Right atrium auricular region (tissue), 2 donors: ENCODE measurements around the gene FGF23. TPM values are rescaled to one million over a fixed set of nuclear protein-coding genes. Genes with fewer than 3 reads are reported as not detected.

Experiments
- DNase-seq: peaks from one replicate; pipeline ENCODE4 v3.0.0-alpha.2; 2019; ENCODE audit warnings: low spot score
- H3K27ac ChIP-seq, 2 donors: fragments of 200-600 bp; sonication (generic); 1 replicate in 1 of 2; 2 replicates in 1 of 2; pipeline ENCODE4 v1.5.1; 2016 to 2019
- H3K27me3 ChIP-seq, 2 donors: fragments of 200-600 bp; sonication (generic); one replicate each; pipeline versions ENCODE4 v1.5.1 to v1.6.0; 2017 to 2019
- H3K36me3 ChIP-seq: fragments of 200-600 bp; sonication (generic); one replicate; pipeline ENCODE4 v1.5.1; 2016
- H3K4me1 ChIP-seq, 2 donors: fragments of 200-600 bp; sonication (generic); one replicate each; pipeline versions ENCODE4 v1.5.1 to v1.6.0; 2017 to 2019
- H3K4me3 ChIP-seq, 2 donors: fragments of 200-600 bp; sonication (generic); 1 replicate in 1 of 2; 2 replicates in 1 of 2; pipeline ENCODE4 v1.5.1; 2017 to 2019; ENCODE audit warnings: mild to moderate bottlenecking in 1 of 2, moderate library complexity in 1 of 2
- H3K9me3 ChIP-seq, 2 donors: fragments of 200-600 bp; sonication (generic); one replicate each; pipeline ENCODE4 v1.5.1; 2019
- CTCF ChIP-seq, 2 donors: fragments of 200-600 bp; sonication (generic); IDR thresholded peaks; one replicate each; pipeline ENCODE4 v1.5.1; 2019; ENCODE audit warnings: antibody characterized with exemption in 2 of 2
- total RNA-seq, 2 donors: library from RNA; depleted of rRNA; stranded (reverse); fragments of >200 nt; gene quantifications; one replicate each; pipeline ENCODE4 v1.1.0, GENCODE V29; 2016

Gene FGF23
- total RNA-seq, 2 donors from 2014 or later = 0.08 TPM; not detected in 1

DNA sequence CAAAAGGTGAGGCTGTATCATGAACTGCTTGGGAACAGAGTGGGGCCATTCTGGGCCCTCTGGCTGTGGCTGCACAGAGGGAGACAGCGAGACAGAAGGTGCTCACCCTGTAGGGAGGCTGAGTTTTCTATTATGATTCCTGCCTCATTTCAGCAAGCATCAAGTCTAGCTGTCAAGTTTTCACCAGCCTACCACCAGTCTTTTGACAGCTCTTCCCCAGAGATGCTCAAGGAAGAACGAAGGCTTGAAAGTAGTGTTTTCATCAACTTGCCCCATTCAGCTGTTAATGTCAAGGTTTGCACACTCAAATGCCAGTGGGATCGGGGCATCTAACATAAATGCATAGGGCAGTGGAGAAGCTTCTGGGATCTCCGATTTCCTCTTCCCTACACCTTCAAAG lies 10.0 kb downstream of the FGF23 start:
- Histone ChIP-seq H3K4me1 (no peaks in the 10 kb centered on the region), H3K36me3 (no peaks in the 10 kb centered on the region), H3K4me3 (no peak overlapping the region), H3K27me3 (no peaks in the 10 kb centered on the region), H3K9me3 (no peaks in the 10 kb centered on the region), H3K27ac (no peak overlapping the region)
- no peak for TF ChIP-seq CTCF (IDR thresholded peaks at IDR 0.05)
- DNase-seq = no peak

DNA sequence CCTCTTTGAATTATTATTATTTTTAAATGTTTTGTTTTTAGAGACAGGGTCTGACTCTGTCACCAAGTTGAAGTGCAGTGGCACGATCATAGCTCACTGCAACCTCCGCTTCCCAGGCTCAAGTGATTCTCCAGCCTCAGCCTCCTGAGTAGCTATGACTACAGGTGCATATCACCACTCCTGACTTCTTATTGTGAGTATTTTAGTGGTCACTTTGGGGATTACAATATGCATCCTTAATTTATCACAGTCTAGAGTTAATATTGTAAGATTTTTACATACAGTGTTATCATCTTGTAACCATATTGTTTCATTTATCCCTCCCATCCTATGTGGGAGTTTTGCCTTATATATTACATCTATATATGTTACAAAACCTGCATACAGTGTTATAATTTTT lies 13.4 kb downstream of the FGF23 start:
- Histone ChIP-seq H3K4me3 (no peak overlapping the region), H3K4me1 (no peaks in the 10 kb centered on the region), H3K27ac (no peak overlapping the region), H3K27me3 (no peaks in the 10 kb centered on the region), H3K9me3 (no peaks in the 10 kb centered on the region), H3K36me3 (no peaks in the 10 kb centered on the region)
- DNase-seq = no peak
- no peak for TF ChIP-seq CTCF (IDR thresholded peaks at IDR 0.05)

- peak in 1 of 2 donors; percentile 49 for TF ChIP-seq CTCF (IDR thresholded peaks at IDR 0.05)
- no peak overlapping the region for H3K4me3 ChIP-seq
- peak overlapping the region; percentile 32 to 40 for H3K27ac ChIP-seq
- no peaks in the 10 kb centered on the region for H3K27me3 ChIP-seq
- DNase-seq = no peak
- no peaks in the 10 kb centered on the region for H3K9me3 ChIP-seq
- H3K4me1 ChIP-seq = peaks cover 0 to 6% of the 10 kb centered on the region in 2 donors
- H3K36me3 ChIP-seq = peaks cover 13% of the 10 kb centered on the region
Observed at GRCh38 chr12:4356041-4356327, 23.5 kb downstream of the FGF23 start.

DNA sequence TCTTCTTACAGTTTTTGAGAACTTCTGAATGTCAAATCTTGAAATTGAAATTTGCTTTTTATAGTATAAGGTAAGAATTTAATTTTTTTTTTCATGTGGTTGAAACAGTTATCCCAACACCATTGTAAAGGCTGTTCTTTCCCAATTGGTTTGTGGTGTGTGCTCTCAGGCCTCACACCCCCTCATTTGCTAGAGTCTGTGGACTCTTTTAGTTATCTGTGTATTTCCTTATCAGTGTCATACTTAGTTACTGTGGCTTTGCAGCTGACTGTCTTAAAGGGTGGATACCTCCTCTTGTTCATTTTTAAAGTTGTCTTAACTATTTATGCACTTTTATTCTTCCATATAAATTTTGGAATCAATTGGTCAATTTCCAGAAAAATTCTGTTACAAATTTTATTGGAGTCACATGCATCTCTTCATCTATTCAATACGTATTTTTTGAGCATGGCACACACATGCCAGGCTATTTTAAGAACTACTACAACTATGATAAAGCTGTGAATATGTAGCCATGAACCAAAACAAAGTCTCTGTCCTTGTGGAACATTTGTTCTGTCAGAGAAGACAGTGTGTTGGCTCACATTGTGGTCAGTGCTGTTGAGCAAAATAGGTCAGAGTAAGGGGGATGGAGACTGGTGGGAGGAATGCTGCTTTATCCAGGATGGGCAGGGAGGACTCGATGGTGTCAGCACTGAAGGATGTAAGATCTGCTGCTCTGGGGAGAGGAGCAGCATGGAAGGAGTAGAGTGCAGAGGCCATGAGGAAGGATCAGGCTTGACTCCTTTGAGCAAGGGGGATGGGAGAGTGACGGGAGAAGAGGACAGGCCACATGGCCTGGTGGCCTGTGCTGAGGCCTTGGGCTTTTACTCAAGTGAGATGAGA lies 24.1 kb downstream of the FGF23 start:
- Histone ChIP-seq H3K36me3 (peaks cover 13% of the 10 kb centered on the region), H3K4me1 (peaks cover 0 to 6% of the 10 kb centered on the region in 2 donors), H3K9me3 (no peaks in the 10 kb centered on the region), H3K4me3 (no peak overlapping the region), H3K27me3 (no peaks in the 10 kb centered on the region), H3K27ac (peak overlapping the region; percentile 32 to 40)
- no peak for DNase-seq
- no peak for TF ChIP-seq CTCF (IDR thresholded peaks at IDR 0.05)

DNA sequence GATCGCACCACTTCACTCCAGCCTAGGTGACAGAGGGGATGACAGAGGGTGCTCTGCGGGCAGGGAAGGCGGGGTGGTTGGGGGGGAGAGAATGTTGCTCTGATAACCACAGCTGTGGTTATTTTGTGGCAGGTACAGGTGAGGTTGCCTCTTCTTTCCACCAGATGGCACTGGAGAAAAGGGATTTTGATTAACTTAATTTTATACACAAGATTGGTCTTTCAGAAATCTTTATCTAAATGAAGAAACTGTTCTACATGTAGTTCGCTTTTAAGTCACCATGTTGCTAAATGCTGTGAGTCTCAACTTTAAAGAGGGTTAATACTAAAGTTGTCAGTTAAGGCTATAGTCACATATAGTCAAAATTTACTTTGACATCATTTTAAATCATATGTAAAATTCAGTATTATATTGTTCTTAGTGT lies 25.7 kb downstream of the FGF23 start:
- no peaks in the 10 kb centered on the region for H3K27me3 ChIP-seq
- no peak overlapping the region for H3K4me3 ChIP-seq
- no peak for DNase-seq
- peaks cover 0 to 6% of the 10 kb centered on the region in 2 donors for H3K4me1 ChIP-seq
- H3K36me3 ChIP-seq = peaks cover 13% of the 10 kb centered on the region
- H3K9me3 ChIP-seq = no peaks in the 10 kb centered on the region
- peak; percentile 28 to 64 for TF ChIP-seq CTCF (IDR thresholded peaks at IDR 0.05)
- no peak overlapping the region for H3K27ac ChIP-seq

DNA sequence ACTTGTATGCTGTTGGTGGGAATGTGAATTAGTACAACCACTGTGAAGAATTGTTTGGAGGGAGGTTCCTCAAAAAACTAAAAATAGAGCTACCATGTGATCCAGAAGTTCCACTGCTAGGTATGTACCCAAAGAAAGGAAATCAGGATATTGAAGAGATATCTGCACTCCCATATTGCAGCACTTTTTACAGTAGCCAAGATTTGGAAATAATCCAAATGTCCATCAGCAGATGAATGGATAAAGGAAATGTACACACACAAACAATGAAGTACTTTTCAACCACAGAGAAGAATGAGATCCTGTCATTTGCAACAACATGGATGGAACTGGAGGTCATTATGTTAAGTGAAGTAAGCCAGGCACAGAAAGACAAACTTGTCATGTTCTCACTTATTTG lies 32.6 kb downstream of the FGF23 start:
- no peak for TF ChIP-seq CTCF (IDR thresholded peaks at IDR 0.05)
- H3K27ac ChIP-seq = no peak overlapping the region
- H3K4me3 ChIP-seq = no peak overlapping the region
- H3K27me3 ChIP-seq = no peaks in the 10 kb centered on the region
- DNase-seq = no peak
- no peaks in the 10 kb centered on the region for H3K36me3 ChIP-seq
- H3K4me1 ChIP-seq = no peaks in the 10 kb centered on the region
- no peaks in the 10 kb centered on the region for H3K9me3 ChIP-seq
